ENCODE measurements around the gene AKAP8. TPM values are rescaled to one million over a fixed set of nuclear protein-coding genes. Genes with fewer than 3 reads are reported as not detected.

The AKAP8 gene
- 10 to 100 TPM; 21.4 to 34.2 (median 28.0) TPM for total RNA-seq

DNA sequence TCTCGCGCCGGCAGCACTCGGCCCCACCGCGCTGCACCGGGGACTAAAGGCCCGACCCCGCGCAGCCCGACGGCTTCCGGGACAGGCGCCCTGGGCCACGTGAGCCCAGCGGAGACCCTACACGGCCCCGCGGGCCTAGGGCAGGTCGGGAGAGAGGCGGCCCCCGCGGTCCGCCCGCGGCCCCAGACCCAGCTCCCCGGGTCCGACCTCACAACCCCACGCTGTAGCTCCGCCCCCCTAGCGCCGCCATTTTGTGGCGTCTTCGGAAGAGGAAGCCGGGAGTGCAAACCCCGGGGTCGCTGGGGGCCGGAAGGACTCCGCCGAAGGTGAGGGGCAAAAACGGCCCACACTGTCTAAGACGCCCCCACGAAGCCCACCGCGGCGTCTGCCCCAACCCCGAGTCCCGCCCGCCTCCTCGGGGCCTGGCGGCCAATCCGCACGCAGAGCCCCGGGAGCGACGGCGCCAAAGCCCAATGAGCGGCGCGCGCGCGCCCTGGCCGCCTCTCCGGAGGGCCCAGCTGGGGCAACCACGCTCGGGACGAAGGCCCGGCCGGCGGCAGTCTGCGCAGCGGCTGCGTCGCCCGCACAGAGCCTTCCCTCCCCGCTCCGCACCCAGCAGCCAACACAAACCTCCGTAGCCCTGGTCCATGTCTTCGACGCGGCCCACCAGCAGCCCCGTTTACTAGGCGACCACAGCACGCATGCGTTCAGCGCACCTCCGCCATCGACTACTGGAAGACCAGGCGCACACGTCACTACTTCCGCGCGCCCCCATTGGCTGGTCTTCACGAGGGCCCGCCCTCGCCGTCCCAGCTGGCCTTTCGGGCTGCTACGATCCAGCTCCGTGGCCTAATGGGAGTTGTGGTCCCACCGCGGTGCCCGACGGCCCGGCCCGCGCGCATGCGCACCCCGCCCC, at the start of gene AKAP8:
AKAP8 (minus strand) TSS at position 705 of the 916 bp plus-strand sequence; CDS start at position 649, 56 bp downstream.
- peak within 1 kb of the TSS; percentile 97 to 99 for H3K4me3 ChIP-seq
- peak; percentile 98 for ATAC-seq
- peak; percentile 80 to 83 for TF ChIP-seq POLR2A (IDR thresholded peaks at IDR 0.05)
- TF ChIP-seq POLR2AphosphoS5 (IDR thresholded peaks at IDR 0.05), result peak; percentile 97
- TF ChIP-seq, protein P1, sequence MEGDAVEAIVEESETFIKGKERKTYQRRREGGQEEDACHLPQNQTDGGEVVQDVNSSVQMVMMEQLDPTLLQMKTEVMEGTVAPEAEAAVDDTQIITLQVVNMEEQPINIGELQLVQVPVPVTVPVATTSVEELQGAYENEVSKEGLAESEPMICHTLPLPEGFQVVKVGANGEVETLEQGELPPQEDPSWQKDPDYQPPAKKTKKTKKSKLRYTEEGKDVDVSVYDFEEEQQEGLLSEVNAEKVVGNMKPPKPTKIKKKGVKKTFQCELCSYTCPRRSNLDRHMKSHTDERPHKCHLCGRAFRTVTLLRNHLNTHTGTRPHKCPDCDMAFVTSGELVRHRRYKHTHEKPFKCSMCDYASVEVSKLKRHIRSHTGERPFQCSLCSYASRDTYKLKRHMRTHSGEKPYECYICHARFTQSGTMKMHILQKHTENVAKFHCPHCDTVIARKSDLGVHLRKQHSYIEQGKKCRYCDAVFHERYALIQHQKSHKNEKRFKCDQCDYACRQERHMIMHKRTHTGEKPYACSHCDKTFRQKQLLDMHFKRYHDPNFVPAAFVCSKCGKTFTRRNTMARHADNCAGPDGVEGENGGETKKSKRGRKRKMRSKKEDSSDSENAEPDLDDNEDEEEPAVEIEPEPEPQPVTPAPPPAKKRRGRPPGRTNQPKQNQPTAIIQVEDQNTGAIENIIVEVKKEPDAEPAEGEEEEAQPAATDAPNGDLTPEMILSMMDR (IDR thresholded peaks at IDR 0.05), result no peak
- TF ChIP-seq EP300 (IDR thresholded peaks at IDR 0.05), result no peak
- H3K4me1 ChIP-seq, result peaks cover 0 to 55% (median 38%) of the 10 kb centered on the region in 3 donors
- no peaks in the 10 kb centered on the region for H3K9me3 ChIP-seq
- peak within 1 kb of the TSS; percentile 91 to 99 (median 98) for H3K27ac ChIP-seq
- WGBS, 2 donors (ENCODE audit: low coverage in 1 of 2), result 0% methylated on average over 3 to 6 of the region's 111 CpGs
- H3K27me3 ChIP-seq, result no peaks in the 10 kb centered on the region
- peaks cover 0 to 15% of the 10 kb centered on the region in 2 donors for H3K36me3 ChIP-seq

DNA sequence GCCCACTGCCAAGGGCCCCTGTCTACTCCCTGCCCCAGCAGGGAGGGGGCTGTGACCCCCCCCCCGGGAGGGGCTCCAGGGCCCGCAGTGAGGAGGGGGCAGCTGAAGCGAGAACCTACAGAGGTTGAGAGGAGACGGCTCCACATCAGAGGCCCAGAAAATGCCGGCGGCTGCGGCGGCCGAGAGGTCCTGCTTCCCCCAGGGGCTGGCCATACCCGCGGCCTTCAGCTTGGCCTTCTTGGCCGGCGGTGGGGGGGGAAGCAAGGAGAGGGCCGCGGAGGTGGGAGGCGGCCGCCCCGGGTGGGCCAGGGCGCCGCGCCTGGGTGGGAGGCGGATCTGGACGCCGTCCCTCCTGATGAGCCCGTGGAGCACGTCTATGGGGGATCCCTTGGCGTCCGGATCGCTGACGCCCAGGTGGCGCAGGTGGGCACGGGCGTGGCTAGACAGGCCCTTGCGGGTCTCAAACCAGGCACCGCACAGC, 48.4 kb upstream of the AKAP8 start:
- ATAC-seq, result no peak
- Histone ChIP-seq H3K36me3 (peaks cover 0 to 73% of the 10 kb centered on the region in 2 donors), H3K27me3 (no peaks in the 10 kb centered on the region), H3K4me1 (peaks cover 0 to 40% (median 21%) of the 10 kb centered on the region in 3 donors), H3K27ac (no peak overlapping the region), H3K4me3 (no peak overlapping the region), H3K9me3 (peaks cover 0 to 6% (median 0%) of the 10 kb centered on the region in 3 donors)
- TF ChIP-seq POLR2A (IDR thresholded peaks at IDR 0.05) (no peak), EP300 (IDR thresholded peaks at IDR 0.05) (no peak), POLR2AphosphoS5 (IDR thresholded peaks at IDR 0.05) (no peak)
- TF ChIP-seq, protein P1 (IDR thresholded peaks at IDR 0.05), result no peak
- WGBS, 2 donors (ENCODE audit: low coverage in 1 of 2), result no CpG with 5 or more reads among the region's 35 CpGs

DNA sequence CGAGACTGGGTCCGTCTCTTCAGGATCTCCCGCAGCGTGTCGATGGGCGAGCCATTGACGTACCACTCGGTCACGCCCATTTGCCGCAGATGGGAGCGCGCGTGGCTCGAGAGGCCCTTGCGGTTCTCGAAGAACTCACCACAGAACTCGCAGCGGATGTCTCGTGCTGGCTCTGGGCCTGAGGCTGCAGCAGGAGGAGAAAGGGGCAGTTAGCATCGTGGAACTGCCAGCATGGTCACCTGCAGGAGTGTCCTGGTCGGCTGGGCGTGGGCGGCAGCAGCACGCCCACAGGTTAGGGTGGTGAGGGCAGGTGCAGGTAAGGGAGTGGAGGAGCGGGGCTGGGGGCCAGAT, 47.7 kb upstream of the AKAP8 start:
- Histone ChIP-seq H3K36me3 (peaks cover 0 to 80% of the 10 kb centered on the region in 2 donors), H3K9me3 (peaks cover 0 to 8% (median 0%) of the 10 kb centered on the region in 3 donors), H3K4me3 (no peak overlapping the region), H3K27me3 (no peaks in the 10 kb centered on the region), H3K27ac (no peak overlapping the region), H3K4me1 (peaks cover 0 to 39% (median 21%) of the 10 kb centered on the region in 3 donors)
- ATAC-seq, result no peak
- TF ChIP-seq EP300 (IDR thresholded peaks at IDR 0.05) (no peak), POLR2A (IDR thresholded peaks at IDR 0.05) (no peak), POLR2AphosphoS5 (IDR thresholded peaks at IDR 0.05) (no peak)
- TF ChIP-seq, protein P1 (IDR thresholded peaks at IDR 0.05), result no peak
- WGBS, 2 donors (ENCODE audit: low coverage in 1 of 2), result 95% methylated on average over 8 of the region's 25 CpGs; no CpG with 5 or more reads in 1 of the 2 donors

DNA sequence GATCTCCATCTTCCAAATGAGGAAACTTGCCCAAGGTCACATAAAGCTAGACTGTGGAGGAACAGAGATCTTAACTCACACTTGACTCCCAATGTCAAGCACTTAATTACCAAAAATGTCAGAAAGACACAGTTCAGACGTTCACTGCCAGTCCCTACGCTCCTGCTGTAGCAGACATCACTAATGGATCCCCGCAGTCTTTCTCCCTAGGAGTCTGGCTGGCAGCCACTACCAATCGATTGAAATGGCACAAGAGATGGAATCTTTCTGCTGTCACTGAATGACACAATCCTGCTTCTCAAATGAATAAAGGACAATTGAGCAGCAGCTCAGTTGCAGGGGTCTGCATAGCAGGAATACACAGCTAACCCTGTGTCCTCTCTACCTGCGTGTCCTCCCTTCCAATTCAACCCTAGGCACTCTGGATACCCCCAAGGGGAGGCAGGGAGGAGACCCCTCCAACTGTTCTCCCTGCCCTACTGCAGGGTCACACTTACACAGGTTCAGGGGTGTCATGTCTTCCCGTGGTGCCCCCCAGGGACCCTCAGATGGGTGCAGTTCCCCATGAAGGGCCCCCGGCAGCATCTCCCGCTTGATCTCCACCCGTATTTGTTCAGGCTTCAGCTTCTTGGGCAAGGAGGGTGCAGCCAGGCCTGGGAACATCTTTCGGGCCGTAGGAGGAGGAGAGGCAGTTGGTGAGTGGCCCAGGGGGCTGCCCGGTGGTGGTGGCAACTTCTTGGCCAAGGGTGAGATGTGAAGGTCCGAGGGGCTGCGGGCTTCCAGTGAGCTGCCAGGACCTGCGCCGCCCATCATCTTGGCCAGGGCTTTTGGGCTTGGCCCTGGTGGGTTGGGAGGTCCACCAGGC, 47.1 kb upstream of the AKAP8 start:
- Histone ChIP-seq H3K27ac (no peak overlapping the region), H3K4me3 (no peak overlapping the region), H3K9me3 (peaks cover 0 to 8% (median 0%) of the 10 kb centered on the region in 3 donors), H3K27me3 (no peaks in the 10 kb centered on the region), H3K4me1 (peaks cover 0 to 38% (median 20%) of the 10 kb centered on the region in 3 donors), H3K36me3 (peaks cover 0 to 84% of the 10 kb centered on the region in 2 donors)
- no peak for ATAC-seq
- 71 to 100% methylated on average over 4 to 8 of the region's 16 CpGs for WGBS, 2 donors (ENCODE audit: low coverage in 1 of 2)
- TF ChIP-seq EP300 (IDR thresholded peaks at IDR 0.05), result no peak
- TF ChIP-seq, protein P1 (IDR thresholded peaks at IDR 0.05), result no peak
- TF ChIP-seq POLR2A (IDR thresholded peaks at IDR 0.05), result no peak
- no peak for TF ChIP-seq POLR2AphosphoS5 (IDR thresholded peaks at IDR 0.05)
